LNCAP (cell line): ENCODE measurements around the gene APMAP.

Experiments
- CTCF ChIP-seq: fragments of 450-650 bp; IDR thresholded peaks from 2 replicates; pipeline ENCODE4 v1.5.1; 2017; ENCODE audit warnings: mild to moderate bottlenecking

APMAP gene

GRCh38 chr20:24965065-24965919 lies 27.3 kb downstream of the APMAP start:
- no peak for TF ChIP-seq CTCF

- TF ChIP-seq CTCF = no peak
Observed at GRCh38 chr20:24964506-24964840, 28.1 kb downstream of the APMAP start.

- TF ChIP-seq CTCF = no peak
Observed at GRCh38 chr20:24963672-24964505, 28.7 kb downstream of the APMAP start.

- no peak for TF ChIP-seq CTCF
Observed at GRCh38 chr20:24962510-24962909, 30.0 kb downstream of the APMAP start.

- no peak for TF ChIP-seq CTCF
Observed at GRCh38 chr20:24962182-24962492, 30.4 kb downstream of the APMAP start.

GRCh38 chr20:24961384-24962181 lies 31.0 kb downstream of the APMAP start:
- TF ChIP-seq CTCF = no peak

- TF ChIP-seq CTCF = no peak
Observed at GRCh38 chr20:24960861-24961260, 31.7 kb downstream of the APMAP start.
